ENCODE measurements around the gene GULP1. TPM values are rescaled to one million over a fixed set of nuclear protein-coding genes. Genes with fewer than 3 reads are reported as not detected.

The GULP1 gene
- total and polyA plus RNA-seq, 2 of the 4 experiments (the other 2 are of a cell fraction): 24.4 to 40.1 TPM

- Histone ChIP-seq H3K4me2 (ENCODE audit: low read depth, low read length) (no peak overlapping the region), H3K36me3 (ENCODE audit: control insufficient read depth, insufficient read depth, low read length) (no peaks in the 10 kb centered on the region), H3K4ac (ENCODE audit: low read depth, low read length) (no peak overlapping the region), H2BK15ac (ENCODE audit: low read depth, low read length) (no peak overlapping the region), H3K9ac (ENCODE audit: low read depth, low read length) (no peak overlapping the region), H3K79me1 (ENCODE audit: low read depth in 1 of 2, low read length in 2 of 2) (peaks cover 12 to 28% of the 10 kb centered on the region in 2 experiments), H2BK20ac (ENCODE audit: low read depth, low read length) (no peak overlapping the region), H2AFZ (replicated peaks; ENCODE audit: low read length, poor library complexity) (no peak overlapping the region), H2AK9ac (replicated peaks; ENCODE audit: low read depth, low read length, poor library complexity) (no peak overlapping the region), H4K8ac (ENCODE audit: low read depth in 2 of 2, low read length in 2 of 2) (no peak overlapping the region), H2BK5ac (ENCODE audit: low read depth, low read length, poor library complexity, severe bottlenecking) (no peak overlapping the region), H3K27ac (ENCODE audit: insufficient read depth, low read length) (no peak overlapping the region), H3K27me3 (ENCODE audit: control insufficient read depth, insufficient read depth, low read length) (no peaks in the 10 kb centered on the region), H3K23ac (ENCODE audit: low read depth, low read length) (no peak overlapping the region), H2BK120ac (ENCODE audit: low read depth, low read length) (no peak overlapping the region), H3K4me3 (ENCODE audit: insufficient read depth, low read depth, low read length) (no peak overlapping the region), H2AK5ac (ENCODE audit: low read depth, low read length) (no peak overlapping the region), H4K91ac (ENCODE audit: insufficient read depth, low read depth, low read length) (no peak overlapping the region), H4K20me1 (ENCODE audit: insufficient read depth, low read length) (no peaks in the 10 kb centered on the region), H3K14ac (replicated peaks; ENCODE audit: low read depth, low read length) (no peak overlapping the region), H3K18ac (ENCODE audit: low read depth, low read length) (no peak overlapping the region), H3K9me1 (ENCODE audit: insufficient read depth, low read length) (0 out of 2 replicates have a peak, but pooled peaks cover 3% of the 10 kb centered on the region), H3K4me1 (ENCODE audit: control insufficient read depth, insufficient read depth, low read length) (no peaks in the 10 kb centered on the region), H3K56ac (ENCODE audit: extremely low read depth, insufficient read depth, low read length) (no peak overlapping the region), H3K9me3 (ENCODE audit: control insufficient read depth, insufficient read depth, low read length) (no peaks in the 10 kb centered on the region), H4K5ac (ENCODE audit: low read depth, low read length) (no peak overlapping the region)
- POLR2A ChIA-PET (ENCODE audit: unreplicated experiment): no interaction called here
- intact Hi-C loops (cut with micrococcal nuclease): no loop called here
- in situ Hi-C loops (cut with MboI; ENCODE audit: low sequenced_read_pairs): no loop called here
- no peak for TF ChIP-seq USF2 (IDR thresholded peaks at IDR 0.05; ENCODE audit: low read depth, low read length)
- TF ChIP-seq POLR2A (IDR thresholded peaks at IDR 0.05; ENCODE audit: low read depth, low read length): no peak
- no peak for TF ChIP-seq MAFK (IDR thresholded peaks at IDR 0.05; ENCODE audit: low read depth, low read length)
- no peak for TF ChIP-seq RCOR1 (IDR thresholded peaks at IDR 0.05; ENCODE audit: insufficient replicate concordance, low read length)
- dilution Hi-C loops (cut with HindIII; ENCODE audit: low sequenced_read_pairs, unreplicated experiment): no loop called here
- no peak for DNase-seq
- WGBS, 2 experiments (ENCODE audit: extremely low coverage in 2 of 2, insufficient read length in 1 of 2): no CpG with 5 or more reads among the region's 1 CpG
- BruUV-seq (replicated peaks): no TSS peak
- ATAC-seq (ENCODE audit: low read depth): no peak
- CTCF ChIA-PET: no interaction called here
Measured at GRCh38 chr2:188434018-188434417, 142.3 kb downstream of the GULP1 start.
